Measurements from ENCODE around the gene AK4.

GRCh38 chr1:65113298-65113697, 34.7 kb upstream of the AK4 start:
- TF ChIP-seq CTCF (IDR thresholded peaks at IDR 0.05) (no peak), POLR2A (IDR thresholded peaks at IDR 0.05) (no peak)

Measured in breast epithelium (tissue), 3 donors.